Measurements from ENCODE around the gene LRGUK. TPM values are rescaled to one million over a fixed set of nuclear protein-coding genes. Genes with fewer than 3 reads are reported as not detected.

Gene LRGUK
- polyA plus RNA-seq, 1 experiment: not detected

DNA sequence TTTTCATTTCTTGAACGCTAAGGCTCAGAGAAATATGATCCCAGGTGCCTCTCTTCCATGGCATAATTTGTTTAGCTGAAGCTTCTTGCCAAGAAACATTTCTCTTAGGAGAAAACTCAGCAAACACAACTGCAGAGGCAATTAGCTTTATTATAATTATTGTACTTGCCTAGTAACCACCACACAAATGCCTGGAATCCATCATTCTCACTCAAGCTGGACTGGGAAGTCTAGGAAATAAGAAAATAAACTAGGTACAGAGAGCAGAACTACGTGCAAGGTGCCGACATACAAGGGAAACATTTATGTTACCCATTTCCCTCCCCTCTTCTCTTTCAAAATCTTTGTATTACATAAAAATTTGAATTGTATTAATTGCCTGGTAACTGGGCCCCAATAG is 174.5 kb downstream of the LRGUK start:
- no peak overlapping the region for H3K4me3 ChIP-seq (ENCODE audit: low read depth, low read length)
- POLR2A ChIA-PET: no interaction called here
- TF ChIP-seq CTCF (IDR thresholded peaks at IDR 0.05; ENCODE audit: insufficient read depth, low read depth, low read length): no peak
- no peaks in the 10 kb centered on the region; the same call in 1 of the 2 replicates for H3K36me3 ChIP-seq (ENCODE audit: control insufficient read depth, insufficient read depth, low read length)
- CTCF ChIA-PET: interaction anchor here (0.6 to 0.9 kb wide), 2 partner anchors 10 to 141 kb away, joined by 3 read pairs; no protein-coding TSS in a partner anchor
- DNase-seq (ENCODE audit: low read depth): no peak
- H3K27me3 ChIP-seq (ENCODE audit: control insufficient read depth, insufficient read depth, low read length): no peaks in the 10 kb centered on the region

DNA sequence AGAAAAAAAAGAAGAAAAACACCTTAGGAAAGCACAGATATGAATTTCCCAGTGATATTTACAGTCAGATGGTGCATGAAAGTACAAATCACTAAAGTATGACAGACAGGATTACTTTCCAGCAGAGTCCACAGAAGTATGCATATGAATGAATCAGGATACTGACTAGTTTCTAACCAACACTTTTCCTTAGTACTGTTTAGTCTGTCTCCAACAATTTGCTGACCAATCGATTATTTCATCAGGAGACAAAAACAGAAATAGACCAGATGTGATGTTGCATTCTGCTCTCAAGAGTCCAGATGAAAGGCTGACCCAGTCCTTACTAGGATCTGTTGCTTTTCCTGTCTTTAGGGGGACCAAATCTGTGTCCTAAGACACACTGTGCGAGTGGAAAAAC is 175.0 kb downstream of the LRGUK start:
- Histone ChIP-seq H3K27me3 (ENCODE audit: control insufficient read depth, insufficient read depth, low read length) (no peaks in the 10 kb centered on the region), H3K36me3 (ENCODE audit: control insufficient read depth, insufficient read depth, low read length) (no peaks in the 10 kb centered on the region; the same call in 1 of the 2 replicates), H3K4me3 (ENCODE audit: low read depth, low read length) (no peak overlapping the region)
- no peak for DNase-seq (ENCODE audit: low read depth)
- TF ChIP-seq CTCF (IDR thresholded peaks at IDR 0.05; ENCODE audit: insufficient read depth, low read depth, low read length): no peak
- ChIA-PET POLR2A (no interaction called here), CTCF (no interaction called here)

GRCh38 chr7:134307320-134307719 is 180.2 kb downstream of the LRGUK start:
- no peak for DNase-seq (ENCODE audit: low read depth)
- POLR2A ChIA-PET: no interaction called here
- no peak overlapping the region for H3K4me3 ChIP-seq (ENCODE audit: low read depth, low read length)
- no peaks in the 10 kb centered on the region for H3K27me3 ChIP-seq (ENCODE audit: control insufficient read depth, insufficient read depth, low read length)
- H3K36me3 ChIP-seq (ENCODE audit: control insufficient read depth, insufficient read depth, low read length): no peaks in the 10 kb centered on the region
- CTCF ChIA-PET: no interaction called here
- TF ChIP-seq CTCF (IDR thresholded peaks at IDR 0.05; ENCODE audit: insufficient read depth, low read depth, low read length): no peak

DNA sequence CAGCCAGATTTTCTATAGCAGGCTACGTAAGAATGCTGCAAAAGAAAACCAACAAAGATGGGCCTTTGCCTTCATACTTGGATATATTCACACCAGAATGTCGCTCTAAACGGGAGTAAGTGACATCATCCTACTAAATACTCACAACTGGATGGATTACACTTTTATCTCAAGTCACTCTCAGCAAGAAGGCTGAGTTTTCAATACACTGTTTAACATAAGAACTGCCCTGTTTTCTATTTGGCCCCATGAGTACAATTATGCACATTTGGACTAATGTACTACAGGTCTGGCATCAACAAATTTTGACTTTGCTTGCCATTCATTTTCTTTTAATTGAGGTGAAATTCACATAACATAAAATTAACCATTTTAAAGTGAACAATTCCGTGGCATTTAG is 181.4 kb downstream of the LRGUK start:
- POLR2A ChIA-PET: no interaction called here
- no peak for TF ChIP-seq CTCF (IDR thresholded peaks at IDR 0.05; ENCODE audit: insufficient read depth, low read depth, low read length)
- DNase-seq (ENCODE audit: low read depth): no peak
- Histone ChIP-seq H3K4me3 (ENCODE audit: low read depth, low read length) (no peak overlapping the region), H3K36me3 (ENCODE audit: control insufficient read depth, insufficient read depth, low read length) (no peaks in the 10 kb centered on the region), H3K27me3 (ENCODE audit: control insufficient read depth, insufficient read depth, low read length) (no peaks in the 10 kb centered on the region)
- CTCF ChIA-PET: no interaction called here

DNA sequence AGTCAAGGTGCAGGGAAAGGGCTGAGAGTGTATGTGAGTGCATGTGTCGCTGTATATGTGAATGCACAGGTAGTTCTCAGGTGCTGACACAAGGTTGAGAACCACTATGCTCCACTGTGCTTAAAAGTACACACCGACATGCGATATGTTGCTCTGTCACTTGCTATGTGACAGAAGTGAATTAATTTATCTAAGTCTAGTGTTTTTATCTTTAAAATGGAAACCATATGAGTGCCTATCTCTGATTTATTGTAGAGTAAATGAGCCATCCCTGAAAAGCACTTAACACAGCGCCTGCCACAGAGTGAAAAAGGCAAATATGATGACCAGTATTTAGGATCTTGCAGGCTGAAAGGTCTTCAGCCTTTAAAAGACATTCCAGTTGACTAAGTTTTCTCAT is 184.7 kb downstream of the LRGUK start:
- Histone ChIP-seq H3K27me3 (ENCODE audit: control insufficient read depth, insufficient read depth, low read length) (no peaks in the 10 kb centered on the region), H3K36me3 (ENCODE audit: control insufficient read depth, insufficient read depth, low read length) (no peaks in the 10 kb centered on the region), H3K4me3 (ENCODE audit: low read depth, low read length) (no peak overlapping the region)
- ChIA-PET CTCF (no interaction called here), POLR2A (no interaction called here)
- no peak for TF ChIP-seq CTCF (IDR thresholded peaks at IDR 0.05; ENCODE audit: insufficient read depth, low read depth, low read length)
- DNase-seq (ENCODE audit: low read depth): no peak
